GM19240 (cell line): Measurements from ENCODE around the gene VWA5B1.

Source experiments
- DNase-seq: peaks from one replicate; pipeline ENCODE4 v3.0.0; 2011; ENCODE audit warnings: low spot score; ENCODE audit not compliant: insufficient read length

The VWA5B1 gene

DNA sequence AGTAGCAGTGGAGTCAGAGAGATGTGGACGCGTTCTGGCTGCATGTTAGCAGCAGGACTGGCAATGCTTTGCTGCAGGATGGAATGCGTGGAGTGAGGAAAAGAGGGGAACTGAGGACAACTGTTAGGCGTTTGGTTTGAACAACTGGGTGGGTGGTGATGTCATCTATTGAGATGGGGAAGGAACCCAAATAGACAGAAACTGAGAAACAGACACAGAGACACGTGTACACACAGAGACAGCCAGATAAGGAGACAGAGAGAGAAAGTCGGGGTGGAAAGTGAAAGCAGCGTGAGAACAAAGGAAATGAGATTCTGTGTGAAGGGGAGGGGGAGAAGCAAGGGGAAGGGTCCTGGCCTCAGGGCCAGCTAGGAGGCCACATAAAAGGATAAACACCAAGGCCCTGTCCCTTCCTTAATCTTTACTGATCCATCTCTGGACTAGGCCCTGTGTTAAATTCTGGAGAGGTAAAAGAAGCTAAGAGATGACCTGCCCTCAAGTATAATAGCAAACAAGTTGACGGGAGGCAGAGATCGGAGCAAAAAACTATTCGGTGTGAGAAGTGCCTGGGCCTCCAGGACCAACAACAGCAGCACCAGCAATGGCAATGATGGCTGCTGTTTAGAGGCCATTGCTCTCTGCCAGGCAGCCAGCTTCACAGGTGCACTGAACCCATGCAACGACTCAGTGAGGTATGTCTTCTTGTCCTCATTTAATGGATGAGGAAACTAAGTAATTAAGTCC is 31.6 kb downstream of the VWA5B1 start:
- peak; percentile 77 for DNase-seq

DNA sequence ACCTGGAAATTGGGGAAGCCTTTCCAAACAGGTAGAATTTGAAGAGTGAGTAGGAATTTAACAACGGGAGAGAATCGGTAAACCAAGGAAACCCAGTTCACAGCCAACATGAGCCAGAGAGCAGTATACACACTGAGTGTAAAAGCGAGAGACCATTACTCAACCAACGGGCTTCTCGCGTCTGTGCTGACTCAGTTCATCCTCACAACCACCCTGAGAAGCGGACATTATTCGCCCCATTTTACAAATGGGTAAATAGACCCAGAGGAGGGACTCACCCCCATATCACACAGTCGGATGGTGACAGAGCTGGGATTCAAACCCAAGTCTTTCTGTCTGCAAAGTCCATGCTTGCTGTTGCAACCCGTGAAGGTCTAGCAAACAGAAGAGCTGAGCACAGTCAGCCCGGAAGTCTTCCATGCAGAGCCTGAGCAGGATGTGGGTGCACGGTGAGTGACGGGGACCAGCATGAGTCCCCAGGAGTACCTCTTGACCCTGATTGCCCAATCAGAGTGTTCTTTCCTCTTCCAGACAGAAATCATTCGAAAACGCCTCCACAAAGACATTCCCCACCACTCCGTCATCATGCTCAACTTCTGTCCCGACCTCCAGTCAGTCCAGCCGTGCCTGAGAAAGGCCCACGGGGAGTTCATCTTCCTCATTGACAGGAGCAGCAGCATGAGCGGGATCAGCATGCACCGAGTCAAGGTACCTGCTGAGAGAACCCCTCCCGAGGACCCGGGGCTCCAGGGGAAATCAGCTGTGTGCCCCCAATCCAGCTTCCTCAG is 32.3 kb downstream of the VWA5B1 start:
- no peak for DNase-seq

DNA sequence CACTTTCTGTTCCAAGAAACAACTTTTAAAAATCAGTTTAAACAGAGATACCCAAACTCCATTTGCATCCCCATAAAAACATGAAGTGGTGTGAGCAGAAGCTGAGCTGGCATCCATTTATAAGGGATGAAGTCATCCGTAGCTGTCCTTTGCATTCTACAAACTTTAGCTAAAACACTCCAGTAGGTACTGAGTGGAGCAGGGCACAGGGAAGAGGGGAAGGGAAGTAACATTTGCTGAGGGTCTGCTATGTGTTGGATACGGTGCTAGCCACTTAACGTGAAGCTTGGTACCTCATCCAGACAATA is 32.9 kb downstream of the VWA5B1 start:
- DNase-seq: no peak

DNA sequence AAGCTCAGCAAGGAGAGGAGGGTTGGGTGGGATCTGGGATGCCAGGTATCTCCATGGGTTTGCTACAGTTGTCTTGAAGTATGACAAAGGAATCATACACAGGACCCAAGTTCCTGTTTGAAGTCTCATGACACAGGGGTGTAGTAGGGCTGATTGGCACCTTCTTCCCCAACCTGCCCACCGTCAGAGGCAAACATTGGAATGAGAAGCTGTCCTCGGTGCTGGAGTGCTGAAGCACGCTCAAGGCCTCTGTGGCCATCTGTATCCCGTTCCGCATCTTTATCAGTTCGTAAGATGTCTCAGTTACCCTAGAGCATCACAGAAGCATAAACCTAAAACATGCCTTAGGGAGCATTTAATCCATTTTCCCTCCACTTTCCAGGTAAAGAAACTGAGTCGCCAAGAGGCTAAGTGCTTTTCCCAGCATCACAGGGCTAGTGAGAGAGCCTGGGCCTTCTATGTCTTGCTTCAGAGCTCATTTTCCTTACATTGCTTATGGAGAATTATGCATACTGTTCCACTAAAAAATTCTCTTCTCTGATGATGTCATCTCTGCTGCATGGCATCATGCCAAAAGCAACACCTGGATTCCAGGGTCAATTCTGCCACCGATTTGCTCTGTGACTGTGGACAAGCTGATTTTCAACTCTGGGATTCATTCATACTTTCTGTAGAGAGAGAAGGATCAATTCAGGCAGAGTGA is 34.2 kb downstream of the VWA5B1 start:
- DNase-seq: no peak

DNA sequence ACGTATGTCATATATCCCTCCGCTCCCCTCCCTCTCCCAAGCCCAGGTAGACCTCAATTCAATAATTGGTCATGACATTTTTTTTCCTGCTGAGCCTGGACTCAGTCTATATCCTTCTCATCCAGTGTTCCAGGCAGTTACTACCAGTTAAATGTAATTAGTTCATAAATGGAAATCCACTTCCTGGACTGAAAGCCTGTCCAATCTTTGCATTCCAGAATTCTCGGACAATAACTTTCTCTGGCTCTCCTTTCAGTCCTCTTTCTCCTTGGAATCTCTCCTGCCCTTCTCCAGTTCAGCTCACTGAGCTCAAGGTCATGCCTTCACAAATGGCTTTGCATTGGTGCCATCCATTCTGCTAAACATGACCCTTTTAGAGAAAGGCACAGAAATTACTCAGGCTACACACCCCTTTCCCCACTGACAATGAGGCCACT is 34.8 kb downstream of the VWA5B1 start:
- DNase-seq: no peak

DNA sequence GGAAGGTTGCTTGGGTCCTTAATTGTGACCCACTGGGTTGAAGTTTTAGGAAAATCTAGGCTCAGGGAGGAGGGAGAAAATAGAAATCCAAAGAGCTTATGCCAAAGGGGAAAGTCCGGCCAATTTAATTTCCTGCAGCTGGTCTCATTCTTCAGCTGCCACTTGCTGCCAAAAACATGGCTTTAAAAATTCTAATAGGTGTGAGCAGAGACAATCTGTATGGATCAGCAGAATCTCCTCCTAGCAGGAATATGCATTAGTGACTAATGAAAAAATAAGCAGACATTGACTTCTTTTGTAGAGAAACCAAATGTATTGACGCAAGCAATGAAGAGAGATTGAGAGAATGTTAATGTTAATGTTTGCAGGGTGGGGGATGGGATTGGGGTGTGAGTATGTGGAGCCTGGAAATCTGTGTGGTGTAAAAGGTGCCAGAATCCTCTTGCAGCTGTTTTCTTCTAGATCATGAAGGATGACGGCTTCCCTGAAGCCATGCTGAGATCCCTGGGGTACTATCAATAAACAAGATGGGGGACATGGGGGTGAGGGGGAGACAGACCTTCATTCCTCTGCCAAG is 35.3 kb downstream of the VWA5B1 start:
- DNase-seq: no peak

DNA sequence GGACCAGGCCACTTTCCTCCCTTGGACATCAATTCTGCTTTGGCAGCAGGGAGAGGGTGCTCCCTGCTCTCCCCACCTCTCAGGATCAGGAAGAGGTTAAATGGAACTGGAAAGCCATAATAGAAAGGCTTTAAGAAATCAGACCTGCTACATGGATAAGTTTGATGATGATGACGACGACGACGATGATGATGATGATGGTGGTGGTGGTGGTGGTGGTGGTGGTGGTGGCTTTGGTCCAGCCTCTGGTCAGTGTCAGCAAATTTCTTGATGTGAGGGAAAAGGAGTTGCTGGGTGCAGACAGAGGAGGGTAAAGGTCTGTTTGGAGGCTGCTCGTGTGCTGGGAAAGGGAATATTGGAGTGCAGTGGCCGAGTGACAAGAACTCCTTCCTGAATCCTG is 36.8 kb downstream of the VWA5B1 start:
- no peak for DNase-seq

DNA sequence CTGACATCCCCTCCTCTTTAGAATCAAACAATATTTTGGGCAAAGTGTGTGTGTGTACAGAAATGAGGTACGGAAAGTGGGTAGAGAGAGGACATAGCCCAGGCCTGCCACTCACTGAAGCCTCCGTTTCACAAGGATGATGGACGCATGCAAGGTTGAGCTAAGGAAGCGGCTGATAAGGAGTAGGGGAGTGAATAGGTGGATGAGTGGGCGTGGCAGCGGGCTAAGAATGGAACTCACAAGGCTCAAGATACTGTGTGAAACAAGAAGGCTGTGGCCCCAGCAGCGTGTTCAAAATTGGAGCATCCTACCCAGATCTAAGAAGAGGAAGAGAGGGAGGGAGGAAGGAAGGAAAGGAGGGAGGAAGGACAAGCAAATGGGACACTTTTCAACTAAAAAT is 37.5 kb downstream of the VWA5B1 start:
- DNase-seq: no peak

DNA sequence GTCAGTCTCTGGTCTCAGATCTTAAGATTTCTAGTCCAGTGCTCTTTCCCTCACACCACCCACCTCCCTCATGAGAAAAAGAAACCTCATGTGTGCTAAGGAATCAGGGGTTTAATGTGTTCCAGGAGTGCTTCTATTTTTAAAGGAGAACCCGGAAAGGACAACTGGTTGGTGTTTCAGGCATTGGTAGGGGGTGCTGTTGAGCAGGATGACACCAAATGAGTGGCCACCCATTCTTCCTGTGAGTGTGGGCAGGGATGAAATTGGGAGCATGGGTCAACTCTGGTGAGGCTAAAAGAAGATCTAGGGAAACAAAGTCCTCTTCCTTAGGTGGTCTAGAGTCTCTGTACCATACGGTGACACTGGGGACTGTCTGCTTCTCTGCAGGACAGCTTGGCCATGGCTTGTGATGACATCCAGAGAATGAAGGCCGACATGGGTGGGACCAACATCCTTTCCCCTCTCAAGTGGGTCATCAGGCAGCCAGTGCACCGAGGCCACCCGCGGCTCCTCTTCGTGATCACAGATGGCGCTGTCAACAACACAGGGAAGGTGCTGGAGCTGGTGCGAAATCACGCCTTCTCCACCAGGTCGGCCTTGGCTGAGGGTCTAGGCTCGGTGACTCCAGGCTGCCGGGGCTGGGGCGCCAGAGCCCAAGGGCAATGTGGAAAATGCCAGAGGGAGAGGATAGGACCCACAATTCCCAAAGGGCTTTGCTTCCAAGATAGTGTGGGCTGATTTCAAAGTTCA is 39.3 kb downstream of the VWA5B1 start:
- DNase-seq: no peak

DNA sequence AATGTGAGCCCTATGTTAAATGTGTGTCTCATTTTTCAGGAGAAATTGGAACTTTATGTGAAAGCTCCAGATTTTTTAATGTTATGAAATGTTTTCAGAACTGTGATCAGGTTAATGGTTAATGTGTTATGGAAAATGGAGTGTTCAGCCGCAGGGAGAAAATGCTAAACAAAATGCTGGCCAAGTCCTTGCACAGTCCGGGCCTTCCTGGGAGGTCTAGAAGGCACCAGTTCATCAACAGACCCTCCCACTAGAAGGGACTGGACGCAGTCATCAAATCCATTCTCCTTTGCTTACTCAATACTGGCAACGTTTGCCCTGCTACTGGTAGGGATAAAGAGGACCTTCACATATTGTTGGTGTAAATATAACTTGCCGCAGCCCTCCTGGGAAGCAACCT is 43.4 kb downstream of the VWA5B1 start:
- no peak for DNase-seq

DNA sequence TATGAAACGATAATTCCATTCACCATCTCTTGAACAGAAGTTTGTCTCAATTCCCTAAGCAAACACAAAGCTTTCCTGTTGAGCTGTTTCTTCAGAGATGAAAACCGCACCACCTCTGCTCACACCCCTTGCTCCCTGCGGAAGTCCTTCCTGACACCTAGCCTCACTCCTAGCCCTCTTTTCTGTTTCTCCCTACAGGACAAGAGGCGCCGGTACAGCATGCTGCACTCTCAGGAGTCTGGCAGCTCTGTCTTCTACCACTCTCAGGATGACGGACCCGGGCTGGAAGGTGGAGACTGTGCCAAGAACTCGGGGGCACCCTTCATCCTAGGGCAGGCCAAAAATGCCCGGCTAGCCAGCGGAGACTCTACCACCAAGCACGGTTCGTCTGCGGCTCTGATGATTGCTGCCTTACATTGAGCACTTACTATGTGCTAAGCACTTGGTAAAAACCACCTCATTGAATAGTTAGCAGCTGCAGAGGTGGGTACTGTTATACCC is 45.5 kb downstream of the VWA5B1 start:
- no peak for DNase-seq

DNA sequence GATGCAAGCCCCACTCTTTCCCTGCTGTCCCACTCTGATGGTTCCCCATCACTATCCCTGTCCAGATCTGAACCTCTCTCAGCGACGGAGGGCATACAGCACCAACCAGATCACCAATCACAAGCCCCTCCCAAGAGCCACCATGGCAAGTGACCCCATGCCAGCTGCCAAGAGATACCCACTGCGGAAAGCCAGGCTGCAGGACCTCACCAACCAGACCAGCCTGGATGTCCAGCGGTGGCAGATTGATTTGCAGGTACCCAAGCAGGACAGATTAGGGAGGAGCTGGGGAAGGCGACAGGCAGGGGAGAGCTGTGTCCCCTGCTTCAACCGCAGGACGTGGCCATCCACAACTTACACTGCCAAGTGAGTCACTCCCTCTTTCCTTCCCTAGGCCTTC is 46.9 kb downstream of the VWA5B1 start:
- DNase-seq: no peak

DNA sequence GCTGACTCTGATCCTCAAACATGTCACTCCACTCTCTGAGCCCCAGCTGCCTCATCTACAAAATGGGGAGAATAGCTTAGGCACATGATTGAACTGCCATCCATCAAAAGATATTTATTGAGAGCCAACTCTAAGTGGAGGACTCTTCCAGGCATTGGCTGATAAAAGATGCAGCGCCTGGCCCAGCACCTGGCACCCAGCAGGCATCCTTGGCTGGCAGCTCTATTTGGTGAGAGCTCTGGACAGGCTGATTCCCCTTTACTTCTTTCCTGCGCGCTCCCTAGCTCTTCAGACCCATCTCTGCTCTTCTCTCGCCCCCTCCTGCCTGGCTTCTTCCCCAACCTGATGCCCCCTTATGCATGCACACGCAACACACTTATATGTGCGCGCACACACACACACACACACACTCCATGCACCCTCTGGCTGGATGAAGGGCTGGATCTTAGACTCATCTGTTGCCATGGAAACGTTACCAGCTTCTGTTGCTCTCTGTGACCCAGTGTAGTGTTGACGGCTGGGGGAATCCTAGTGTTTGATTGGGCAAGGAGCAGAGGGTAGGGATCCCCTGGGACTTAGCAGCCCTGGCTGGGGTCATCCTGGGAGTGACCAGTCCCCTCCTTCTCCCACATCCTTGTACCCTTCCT is 49.3 kb downstream of the VWA5B1 start:
- no peak for DNase-seq

DNA sequence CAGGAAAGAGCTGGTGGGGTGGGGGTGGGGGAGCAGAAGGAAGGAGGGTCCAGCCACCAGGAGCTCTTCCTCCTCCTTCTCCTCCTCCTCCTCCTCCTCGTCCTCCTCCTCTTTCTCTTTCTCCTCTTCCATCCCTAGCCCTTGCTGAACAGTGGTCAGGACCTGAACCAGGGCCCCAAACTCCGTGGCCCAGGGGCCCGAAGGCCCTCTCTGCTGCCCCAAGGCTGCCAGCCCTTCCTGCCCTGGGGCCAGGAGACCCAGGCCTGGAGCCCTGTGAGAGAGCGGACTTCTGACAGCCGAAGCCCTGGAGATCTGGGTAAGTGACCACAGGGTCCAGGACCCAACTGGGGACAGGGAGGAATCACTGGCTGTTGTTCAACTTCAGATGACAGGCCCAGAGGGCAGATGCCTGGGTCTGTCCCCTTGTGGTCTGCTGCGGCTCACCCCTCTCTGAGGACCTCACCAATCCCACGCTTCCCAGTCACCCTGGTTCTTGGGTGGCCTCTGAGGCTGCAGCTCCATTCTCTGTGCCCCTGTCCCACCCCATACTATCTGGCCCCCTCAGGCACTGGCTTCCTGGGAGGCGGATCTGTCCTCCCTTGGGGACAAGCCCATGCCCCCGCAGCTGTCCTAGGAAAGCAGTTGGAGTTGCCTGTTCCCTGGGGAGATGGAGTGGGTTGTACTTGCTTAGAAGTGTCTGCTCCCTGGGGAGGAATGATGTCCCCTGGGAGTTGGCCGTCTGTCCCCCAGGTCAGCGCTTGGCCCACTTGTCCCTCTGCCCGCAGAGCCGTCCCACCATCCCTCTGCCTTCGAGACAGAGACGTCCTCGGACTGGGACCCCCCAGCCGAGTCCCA is 51.8 kb downstream of the VWA5B1 start:
- DNase-seq: no peak

DNA sequence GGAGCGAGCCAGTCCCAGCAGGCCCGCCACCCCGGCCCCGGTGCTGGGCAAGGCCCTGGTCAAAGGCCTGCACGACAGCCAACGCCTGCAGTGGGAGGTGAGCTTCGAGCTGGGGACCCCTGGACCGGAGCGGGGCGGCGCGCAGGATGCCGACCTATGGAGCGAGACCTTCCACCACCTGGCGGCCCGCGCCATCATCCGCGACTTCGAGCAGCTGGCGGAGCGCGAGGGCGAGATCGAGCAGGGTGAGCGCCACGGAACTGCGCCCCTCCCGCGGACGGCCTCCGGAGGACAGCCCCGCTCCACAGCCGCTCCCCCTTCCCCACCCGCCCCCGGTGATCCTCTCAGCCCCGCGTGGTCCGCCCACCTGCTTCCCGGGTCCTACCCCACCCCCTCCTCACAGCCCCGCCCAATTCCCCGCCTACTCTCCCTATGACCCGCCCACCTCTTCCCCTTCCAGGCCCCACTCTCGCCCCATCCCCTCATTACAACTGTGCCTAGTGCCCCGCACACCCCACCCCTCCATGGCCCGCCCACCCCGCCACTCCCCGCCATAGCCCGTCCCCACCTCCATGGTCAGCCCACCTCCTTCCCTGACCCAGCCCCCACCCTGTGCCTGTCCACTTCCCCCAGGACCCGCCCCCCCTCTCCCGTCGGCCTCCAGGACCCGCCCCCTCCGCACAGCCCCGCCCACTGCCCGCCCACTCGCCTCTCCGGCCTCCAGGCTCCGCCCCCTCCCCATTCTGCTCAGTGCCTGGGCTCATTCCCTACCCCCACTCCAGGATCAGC is 52.7 kb downstream of the VWA5B1 start:
- DNase-seq: no peak

DNA sequence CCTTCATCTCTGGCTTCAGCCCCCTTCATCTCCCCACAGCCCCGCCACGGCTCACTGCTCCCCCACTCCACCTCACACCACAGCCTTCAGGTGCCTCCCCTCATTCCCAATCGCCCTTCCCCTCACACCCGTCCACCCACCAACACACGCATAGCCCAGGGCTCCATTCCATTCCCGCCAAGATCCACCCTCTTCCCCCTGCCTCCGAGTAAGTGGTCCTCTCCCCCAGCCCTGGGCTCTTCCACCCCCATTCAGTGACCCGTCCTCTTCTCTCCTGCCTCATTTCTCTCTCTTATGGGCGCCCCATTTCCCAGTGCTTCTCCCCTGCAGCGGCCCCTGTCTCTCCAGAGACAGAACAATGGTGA is 53.2 kb downstream of the VWA5B1 start:
- DNase-seq: no peak

DNA sequence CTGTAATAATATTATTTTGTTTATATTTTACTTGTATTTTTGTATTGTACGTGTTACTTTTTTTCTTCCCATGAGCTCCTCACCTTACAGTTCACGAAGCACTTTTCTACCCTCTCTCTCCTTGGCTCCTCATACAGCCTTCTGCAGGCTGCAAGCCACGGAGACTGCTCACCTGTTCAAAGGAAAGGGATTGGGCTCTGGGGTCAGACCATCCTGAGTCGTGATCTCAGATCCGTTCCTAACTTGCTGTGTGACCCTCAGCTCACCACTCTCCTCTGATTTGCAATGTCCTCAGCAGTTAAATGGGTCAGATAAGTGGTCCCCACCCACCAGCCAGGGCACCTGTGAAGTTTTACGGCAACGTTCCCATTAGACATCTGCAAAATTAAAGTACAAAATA is 54.1 kb downstream of the VWA5B1 start:
- DNase-seq: no peak

DNA sequence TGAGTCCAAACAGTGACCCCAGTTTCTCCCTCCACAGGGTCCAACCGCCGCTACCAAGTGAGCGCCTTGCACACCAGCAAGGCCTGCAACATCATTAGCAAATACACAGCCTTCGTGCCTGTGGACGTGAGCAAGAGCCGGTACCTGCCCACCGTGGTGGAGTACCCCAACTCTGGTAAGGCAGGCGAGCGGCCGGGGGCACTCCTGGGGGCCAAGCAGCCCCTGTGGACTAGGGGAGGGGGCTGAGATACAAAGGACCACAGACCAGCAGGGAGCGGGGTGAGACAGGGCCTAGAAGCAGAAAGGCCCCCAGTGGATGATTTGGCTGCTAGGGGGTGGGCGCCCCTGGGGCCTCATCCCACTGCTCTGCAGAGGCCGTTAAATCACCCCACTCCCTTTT is 54.7 kb downstream of the VWA5B1 start:
- no peak for DNase-seq

DNA sequence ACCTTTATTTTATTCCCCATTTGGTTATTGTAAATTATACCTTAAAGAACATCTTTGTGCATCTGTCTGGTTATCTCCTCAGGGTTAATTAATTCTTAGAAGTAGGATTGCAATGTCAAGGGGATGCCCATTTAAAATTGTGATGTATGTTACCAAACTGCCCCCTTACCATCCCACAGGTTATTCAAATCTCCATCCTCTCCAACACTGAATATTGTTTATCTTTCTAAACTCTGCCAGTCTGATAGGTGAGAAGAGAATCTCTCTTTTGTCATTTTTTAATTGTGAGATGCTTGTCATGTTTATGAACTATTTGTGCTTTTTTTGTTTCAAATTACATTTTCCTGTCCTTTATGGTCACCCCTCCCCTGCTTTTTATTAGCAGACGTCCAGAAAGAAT is 55.8 kb downstream of the VWA5B1 start:
- no peak for DNase-seq
